Parathyroid adenoma (tissue), 2 donors: ENCODE results near the gene PRKAR1B.

Experiments used
- H2AFZ ChIP-seq: fragments of 300-600 bp; sonication (generic); one replicate; pipeline ENCODE4 v1.7.0; 2017; ENCODE audit warnings: antibody characterized with exemption, mild to moderate bottlenecking
- H3K27ac ChIP-seq: fragments of 300-600 bp; sonication (generic); one replicate; pipeline ENCODE4 v1.7.0; 2017
- H3K27me3 ChIP-seq: fragments of 300-600 bp; sonication (generic); one replicate; pipeline ENCODE4 v1.7.0; 2017; ENCODE audit warnings: low read length; ENCODE audit not compliant: control insufficient read depth, insufficient read depth
- H3K36me3 ChIP-seq: fragments of 300-600 bp; sonication (generic); one replicate; pipeline ENCODE4 v1.7.0; 2017; ENCODE audit warnings: low read length; ENCODE audit not compliant: control insufficient read depth, insufficient read depth
- H3K4me1 ChIP-seq: fragments of 300-600 bp; sonication (generic); one replicate; pipeline ENCODE4 v1.7.0; 2017; ENCODE audit warnings: control low read depth
- H3K4me2 ChIP-seq: fragments of 300-600 bp; sonication (generic); one replicate; pipeline ENCODE4 v1.7.0; 2017; ENCODE audit warnings: low read length
- H3K4me3 ChIP-seq: fragments of 300-600 bp; sonication (generic); one replicate; pipeline ENCODE4 v1.7.0; 2017; ENCODE audit warnings: low read depth, low read length
- H3K79me2 ChIP-seq: fragments of 300-600 bp; sonication (generic); one replicate; pipeline ENCODE4 v1.7.0; 2017; ENCODE audit warnings: control low read depth
- H3K9ac ChIP-seq: fragments of 300-600 bp; sonication (generic); one replicate; pipeline ENCODE4 v1.7.0; 2017; ENCODE audit warnings: mild to moderate bottlenecking
- H3K9me3 ChIP-seq: fragments of 300-600 bp; sonication (generic); one replicate; pipeline ENCODE4 v1.7.0; 2017; ENCODE audit warnings: low read length; ENCODE audit not compliant: control insufficient read depth
- CTCF ChIP-seq: fragments of 300-600 bp; sonication (generic); IDR thresholded peaks from one replicate; pipeline ENCODE4 v1.7.0; 2017; ENCODE audit warnings: antibody characterized with exemption, mild to moderate bottlenecking
- donor health status: primary hyperparathyroidism.

Gene PRKAR1B

DNA sequence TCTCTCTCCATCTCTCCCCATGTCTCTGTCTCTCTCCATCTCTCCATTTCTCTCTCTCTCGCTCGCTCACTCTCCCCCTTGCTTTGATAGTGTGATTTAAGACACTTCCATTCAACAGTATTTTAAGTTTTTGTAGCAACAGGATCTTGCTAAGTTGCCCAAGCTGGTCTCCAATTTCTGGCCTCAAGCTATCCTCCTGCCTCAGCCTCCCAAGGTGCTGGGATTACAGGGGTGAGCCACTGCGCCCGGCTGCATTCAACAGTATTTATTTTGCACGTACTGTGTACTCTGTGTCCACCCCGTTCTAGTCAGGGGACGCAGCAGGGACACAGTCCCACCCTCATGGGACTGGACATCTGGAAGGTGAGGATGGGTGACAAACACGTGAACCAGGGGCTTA, 193.0 kb downstream of the PRKAR1B start:
- no peak overlapping the region for H3K4me2 ChIP-seq
- H3K4me1 ChIP-seq: no peaks in the 10 kb centered on the region
- H3K9me3 ChIP-seq: no peaks in the 10 kb centered on the region
- H2AFZ ChIP-seq: no peak overlapping the region
- no peak overlapping the region for H3K4me3 ChIP-seq
- H3K9ac ChIP-seq: no peak overlapping the region
- no peaks in the 10 kb centered on the region for H3K27me3 ChIP-seq
- TF ChIP-seq CTCF: no peak
- no peak overlapping the region for H3K27ac ChIP-seq
- no peaks in the 10 kb centered on the region for H3K36me3 ChIP-seq
- H3K79me2 ChIP-seq: no peaks in the 10 kb centered on the region

GRCh38 chr7:533266-533665, 193.8 kb downstream of the PRKAR1B start:
- Histone ChIP-seq H3K27ac (no peak overlapping the region), H2AFZ (no peak overlapping the region), H3K36me3 (no peaks in the 10 kb centered on the region), H3K4me1 (no peaks in the 10 kb centered on the region), H3K9me3 (no peaks in the 10 kb centered on the region), H3K4me2 (no peak overlapping the region), H3K27me3 (no peaks in the 10 kb centered on the region), H3K4me3 (no peak overlapping the region), H3K79me2 (no peaks in the 10 kb centered on the region), H3K9ac (no peak overlapping the region)
- TF ChIP-seq CTCF: no peak

DNA sequence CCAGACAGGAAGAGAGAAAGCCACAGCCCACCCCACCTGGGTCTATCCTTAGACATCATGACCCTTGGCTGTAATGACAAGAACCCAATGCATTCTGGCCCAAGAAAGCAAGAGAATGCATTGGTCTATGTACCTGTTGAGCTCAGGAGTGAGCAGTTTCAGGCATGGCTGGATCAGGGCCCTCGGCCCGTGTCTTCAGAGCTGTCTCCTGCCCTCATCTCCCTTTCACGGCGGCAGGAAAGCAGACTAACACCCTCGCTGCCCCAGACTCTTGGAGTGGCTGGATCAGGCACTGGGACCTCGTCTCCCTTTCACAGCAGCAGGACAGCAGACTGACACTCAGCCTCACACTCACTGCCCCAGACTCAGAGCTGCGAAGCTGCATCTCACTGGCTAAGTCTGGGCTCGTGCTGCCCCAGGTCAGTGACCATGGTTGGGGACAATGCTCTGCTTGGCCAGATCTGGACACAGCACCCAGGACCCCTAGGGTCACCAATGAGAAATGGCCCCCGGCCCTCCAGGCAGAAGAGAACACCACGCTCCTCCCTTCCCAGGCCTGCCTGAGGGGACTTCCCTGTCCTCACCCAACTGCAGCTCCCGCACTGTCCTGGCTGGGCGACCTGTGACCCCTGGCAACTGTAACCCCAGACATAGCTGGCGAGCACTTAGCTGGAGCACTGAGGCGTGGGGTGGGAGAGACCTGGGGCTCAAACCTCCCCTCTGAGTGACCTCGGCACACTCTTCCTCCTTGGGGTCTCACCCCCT, 194.5 kb downstream of the PRKAR1B start:
- TF ChIP-seq CTCF: no peak
- no peak overlapping the region for H3K9ac ChIP-seq
- no peaks in the 10 kb centered on the region for H3K79me2 ChIP-seq
- H3K9me3 ChIP-seq: no peaks in the 10 kb centered on the region
- no peak overlapping the region for H3K4me2 ChIP-seq
- no peak overlapping the region for H3K27ac ChIP-seq
- no peaks in the 10 kb centered on the region for H3K4me1 ChIP-seq
- H2AFZ ChIP-seq: no peak overlapping the region
- no peaks in the 10 kb centered on the region for H3K36me3 ChIP-seq
- H3K4me3 ChIP-seq: no peak overlapping the region
- no peaks in the 10 kb centered on the region for H3K27me3 ChIP-seq

DNA sequence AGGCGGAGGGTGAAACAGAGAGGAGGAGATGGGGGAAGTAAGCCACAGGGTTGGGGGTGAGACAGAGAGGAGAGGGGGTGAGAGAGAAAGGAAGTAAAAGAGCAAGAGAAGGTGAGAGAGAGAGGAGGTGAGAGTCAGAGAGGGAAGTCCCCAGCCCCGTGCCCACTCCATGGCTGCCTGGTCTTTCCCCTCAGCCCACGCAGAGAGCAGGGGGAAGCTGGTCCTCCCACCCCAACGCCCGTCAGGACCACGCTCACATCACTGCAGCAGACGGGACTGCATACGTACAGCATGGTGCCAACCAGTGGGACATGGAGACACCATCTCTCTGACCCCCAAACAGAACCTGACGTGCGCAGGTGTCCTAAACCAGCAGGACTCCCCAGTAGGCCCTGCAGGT, 195.3 kb downstream of the PRKAR1B start:
- TF ChIP-seq CTCF: no peak
- Histone ChIP-seq H3K9me3 (no peaks in the 10 kb centered on the region), H3K27ac (no peak overlapping the region), H3K36me3 (no peaks in the 10 kb centered on the region), H3K79me2 (no peaks in the 10 kb centered on the region), H2AFZ (no peak overlapping the region), H3K9ac (no peak overlapping the region), H3K4me1 (no peaks in the 10 kb centered on the region), H3K4me3 (no peak overlapping the region), H3K4me2 (no peak overlapping the region), H3K27me3 (no peaks in the 10 kb centered on the region)

DNA sequence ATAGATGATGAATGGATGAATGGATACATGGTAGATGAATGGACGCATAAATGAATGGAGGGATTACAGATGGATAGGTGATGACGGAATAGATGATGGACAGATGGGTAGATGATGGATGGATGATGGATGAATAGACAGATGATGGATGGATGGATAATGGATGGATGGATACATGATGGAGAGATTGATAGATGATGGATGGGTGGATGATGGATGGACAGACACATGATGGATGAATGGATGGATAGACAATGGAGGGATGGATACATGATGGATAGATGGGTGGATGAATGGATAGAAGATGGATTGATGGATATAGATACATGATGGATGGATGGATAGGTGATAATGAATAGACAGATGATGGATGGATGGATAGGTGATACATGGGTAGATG, 198.6 kb downstream of the PRKAR1B start:
- Histone ChIP-seq H3K4me2 (no peak overlapping the region), H3K27ac (no peak overlapping the region), H3K9ac (no peak overlapping the region), H2AFZ (no peak overlapping the region), H3K27me3 (no peaks in the 10 kb centered on the region), H3K9me3 (no peaks in the 10 kb centered on the region), H3K79me2 (no peaks in the 10 kb centered on the region), H3K4me1 (no peaks in the 10 kb centered on the region), H3K4me3 (no peak overlapping the region), H3K36me3 (no peaks in the 10 kb centered on the region)
- no peak for TF ChIP-seq CTCF
